ENCODE measurements around the gene ANKRD33B.

- TF ChIP-seq CTCF (IDR thresholded peaks at IDR 0.05) (no peak), POLR2A (IDR thresholded peaks at IDR 0.05) (no peak)
These were observed 111.4 kb downstream of the ANKRD33B start for GRCh38 chr5:10675177-10675700.

All from tibial nerve (tissue), 3 donors.